Natural killer cell (primary cell): Measurements from ENCODE around the gene TUFT1. TPM values are rescaled to one million over a fixed set of nuclear protein-coding genes. Genes with fewer than 3 reads are reported as not detected.

Experiments
- ATAC-seq, 3 donors: fragments of 150-1000 bp in 2 of 3; fragments of 200-7000 bp in 1 of 3; cut with Tn5 transposase; 1 replicate in 1 of 3; 2 replicates in 2 of 3; pipeline ENCODE4 v1.10.0; 2021; ENCODE audit warnings: mild to moderate bottlenecking in 2 of 3, moderate library complexity in 2 of 3
- DNase-seq, 2 donors: peaks; one replicate each; pipeline versions ENCODE4 v3.0.0 to v3.0.0-alpha.2; 2013 to 2021; ENCODE audit warnings: mixed read lengths in 1 of 2
- H3K27ac ChIP-seq: one replicate; pipeline ENCODE4 v1.5.1; 2013; ENCODE audit warnings: mild to moderate bottlenecking, low read length
- H3K27me3 ChIP-seq: one replicate; pipeline ENCODE4 v1.6.1; 2013; ENCODE audit warnings: low read length; ENCODE audit not compliant: control insufficient read depth, insufficient read depth
- H3K36me3 ChIP-seq: one replicate; pipeline ENCODE4 v1.6.1; 2013; ENCODE audit warnings: low read length; ENCODE audit not compliant: control insufficient read depth, insufficient read depth
- H3K4me1 ChIP-seq: one replicate; pipeline ENCODE4 v1.6.1; 2013; ENCODE audit warnings: low read length; ENCODE audit not compliant: control insufficient read depth, insufficient read depth
- H3K4me3 ChIP-seq: one replicate; pipeline ENCODE4 v1.5.1; 2013; ENCODE audit warnings: low read length
- H3K9me3 ChIP-seq: one replicate; pipeline ENCODE4 v1.6.1; 2013; ENCODE audit warnings: low read length; ENCODE audit not compliant: control insufficient read depth, insufficient read depth
- H3K27ac Mint-ChIP-seq, 2 donors: one replicate each; pipeline ENCODE4 v1.8.0; 2022; ENCODE audit warnings: mild to moderate bottlenecking in 2 of 2, mixed read lengths in 2 of 2, moderate library complexity in 1 of 2
- H3K27me3 Mint-ChIP-seq, 2 donors: one replicate each; pipeline ENCODE4 v1.8.0; 2022; ENCODE audit warnings: low read depth in 2 of 2, mixed read lengths in 2 of 2
- H3K36me3 Mint-ChIP-seq: one replicate; pipeline ENCODE4 v1.8.0; 2022; ENCODE audit warnings: mixed read lengths
- H3K4me1 Mint-ChIP-seq, 2 donors: one replicate each; pipeline ENCODE4 v1.8.0; 2022; ENCODE audit warnings: mixed read lengths in 2 of 2
- H3K4me3 Mint-ChIP-seq: one replicate; pipeline ENCODE4 v1.8.0; 2022; ENCODE audit warnings: mild to moderate bottlenecking, moderate library complexity, mixed read lengths
- H3K9me3 Mint-ChIP-seq, 2 donors: one replicate each; pipeline ENCODE4 v1.8.0; 2022; ENCODE audit warnings: mixed read lengths in 2 of 2
- CTCF ChIP-seq: fragments of 200-600 bp; IDR thresholded peaks from one replicate; pipeline ENCODE4 v1.8.0; 2022; ENCODE audit warnings: antibody characterized with exemption
- WGBS: methylation state at CpG from one replicate; pipeline ENCODE4 v1.1.7; 2013; ENCODE audit warnings: missing lambda C conversion rate; ENCODE audit not compliant: insufficient coverage; 5-methylcytosine and 5-hydroxymethylcytosine counted together
- intact Hi-C: fragments of 100-400 bp; cut with micrococcal nuclease; formaldehyde crosslinking; loops from one replicate; pipeline ENCODE4 v1.14.2; 2022
- total RNA-seq, 4 donors: library from RNA; stranded (reverse); fragments of 120-200 nt in 1 of 4; gene quantifications; one replicate each; pipeline versions ENCODE4 v1.2.3 to v1.2.4, GENCODE V29; 2013 to 2022

The TUFT1 gene
- total RNA-seq, 3 donors from 2014 or later (not counting 1 experiment from before 2014, with no cell fraction given): 4.6 to 7.2 (median 5.0) TPM

- H3K27me3 Mint-ChIP-seq: no peaks in the 10 kb centered on the region
- Histone ChIP-seq H3K4me3 (no peak overlapping the region), H3K9me3 (no peaks in the 10 kb centered on the region), H3K4me1 (no peaks in the 10 kb centered on the region), H3K27ac (no peak overlapping the region), H3K36me3 (no peaks in the 10 kb centered on the region), H3K27me3 (no peaks in the 10 kb centered on the region)
- H3K4me1 Mint-ChIP-seq: no peaks in the 10 kb centered on the region
- no peak for TF ChIP-seq CTCF
- H3K4me3 Mint-ChIP-seq: no peak overlapping the region
- no peaks in the 10 kb centered on the region for H3K9me3 Mint-ChIP-seq
- DNase-seq (no peak), ATAC-seq (no peak)
- intact Hi-C loops: no loop called here
- no peak overlapping the region for H3K27ac Mint-ChIP-seq
- no peaks in the 10 kb centered on the region for H3K36me3 Mint-ChIP-seq
- 97% methylated on average over 5 of the region's 5 CpGs for WGBS
These were observed 40.7 kb upstream of the TUFT1 start for GRCh38 chr1:151499365-151499764.

- H3K4me3 ChIP-seq: no peak overlapping the region
- ATAC-seq: no peak
- no peaks in the 10 kb centered on the region for H3K27me3 ChIP-seq
- intact Hi-C loops: no loop called here
- H3K4me1 Mint-ChIP-seq: no peaks in the 10 kb centered on the region
- H3K9me3 ChIP-seq: no peaks in the 10 kb centered on the region
- H3K36me3 ChIP-seq: no peaks in the 10 kb centered on the region
- no peak overlapping the region for H3K4me3 Mint-ChIP-seq
- H3K27ac Mint-ChIP-seq: no peak overlapping the region
- no peak overlapping the region for H3K27ac ChIP-seq
- no peak for DNase-seq
- no peaks in the 10 kb centered on the region for H3K9me3 Mint-ChIP-seq
- H3K27me3 Mint-ChIP-seq: no peaks in the 10 kb centered on the region
- 75% methylated on average over 1 of the region's 1 CpG for WGBS
- H3K4me1 ChIP-seq: no peaks in the 10 kb centered on the region
- no peaks in the 10 kb centered on the region for H3K36me3 Mint-ChIP-seq
- no peak for TF ChIP-seq CTCF
These were observed 40.2 kb upstream of the TUFT1 start for GRCh38 chr1:151499930-151500329.

GRCh38 chr1:151501474-151501873, 38.6 kb upstream of the TUFT1 start:
- TF ChIP-seq CTCF: no peak
- H3K9me3 ChIP-seq: no peaks in the 10 kb centered on the region
- no peaks in the 10 kb centered on the region for H3K27me3 ChIP-seq
- intact Hi-C loops: no loop called here
- Mint-ChIP-seq H3K4me3 (no peak overlapping the region), H3K27ac (no peak overlapping the region), H3K4me1 (no peaks in the 10 kb centered on the region), H3K36me3 (no peaks in the 10 kb centered on the region), H3K9me3 (no peaks in the 10 kb centered on the region), H3K27me3 (no peaks in the 10 kb centered on the region)
- DNase-seq (no peak), ATAC-seq (no peak)
- no peaks in the 10 kb centered on the region for H3K4me1 ChIP-seq
- 88% methylated on average over 10 of the region's 10 CpGs for WGBS
- H3K36me3 ChIP-seq: no peaks in the 10 kb centered on the region
- H3K4me3 ChIP-seq: no peak overlapping the region
- H3K27ac ChIP-seq: no peak overlapping the region

GRCh38 chr1:151502035-151502700, 37.9 kb upstream of the TUFT1 start:
- H3K36me3 ChIP-seq: no peaks in the 10 kb centered on the region
- H3K9me3 ChIP-seq: no peaks in the 10 kb centered on the region
- no peak for TF ChIP-seq CTCF
- no peak overlapping the region for H3K4me3 Mint-ChIP-seq
- ATAC-seq (no peak), DNase-seq (no peak)
- no peaks in the 10 kb centered on the region for H3K27me3 ChIP-seq
- H3K4me1 ChIP-seq: no peaks in the 10 kb centered on the region
- H3K9me3 Mint-ChIP-seq: no peaks in the 10 kb centered on the region
- H3K4me1 Mint-ChIP-seq: no peaks in the 10 kb centered on the region
- no peaks in the 10 kb centered on the region for H3K36me3 Mint-ChIP-seq
- no peak overlapping the region for H3K4me3 ChIP-seq
- H3K27me3 Mint-ChIP-seq: no peaks in the 10 kb centered on the region
- no peak overlapping the region for H3K27ac ChIP-seq
- H3K27ac Mint-ChIP-seq: no peak overlapping the region
- WGBS: 74% methylated on average over 5 of the region's 5 CpGs
- intact Hi-C loops: no loop called here
